Left cardiac atrium (tissue), 4 donors: Measurements from ENCODE around the gene LRRK1. TPM values are rescaled to one million over a fixed set of nuclear protein-coding genes. Genes with fewer than 3 reads are reported as not detected.

Source experiments
- ATAC-seq, 2 donors: fragments of 200-7000 bp; cut with Tn5 transposase; one replicate each; pipeline ENCODE4 v1.9.1; 2020; ENCODE audit warnings: mild to moderate bottlenecking in 2 of 2, moderate library complexity in 2 of 2
- DNase-seq: peaks from one replicate; pipeline ENCODE4 v3.0.0-alpha.2; 2020
- intact Hi-C, 2 donors: fragments of 100-400 bp; cut with DNase I; formaldehyde crosslinking; loops; one replicate each; pipeline versions ENCODE4 v1.14.1 to v1.15.1; 2022 to 2023
- total RNA-seq, 2 donors: library from RNA; stranded (reverse); fragmentation: NEBNext Ultra II Directional; extraction: Animal tissue kit (Norgen Biotek cat#: 25700); gene quantifications; one replicate each; pipeline ENCODE4 v1.2.1, GENCODE V29; 2021
- donor health status: DM: no; HTN: yes; CAD: no.
- donor health status: DM: no; HTN: yes; CAD: no; lungs with severe emphysema.
- donor health status: DM: yes; HTN: yes; CAD: no.
- donor health status: Dilated cardiomyopathy.

Gene LRRK1
- total RNA-seq, 2 donors from 2014 or later = 5.2 to 9.1 TPM

DNA sequence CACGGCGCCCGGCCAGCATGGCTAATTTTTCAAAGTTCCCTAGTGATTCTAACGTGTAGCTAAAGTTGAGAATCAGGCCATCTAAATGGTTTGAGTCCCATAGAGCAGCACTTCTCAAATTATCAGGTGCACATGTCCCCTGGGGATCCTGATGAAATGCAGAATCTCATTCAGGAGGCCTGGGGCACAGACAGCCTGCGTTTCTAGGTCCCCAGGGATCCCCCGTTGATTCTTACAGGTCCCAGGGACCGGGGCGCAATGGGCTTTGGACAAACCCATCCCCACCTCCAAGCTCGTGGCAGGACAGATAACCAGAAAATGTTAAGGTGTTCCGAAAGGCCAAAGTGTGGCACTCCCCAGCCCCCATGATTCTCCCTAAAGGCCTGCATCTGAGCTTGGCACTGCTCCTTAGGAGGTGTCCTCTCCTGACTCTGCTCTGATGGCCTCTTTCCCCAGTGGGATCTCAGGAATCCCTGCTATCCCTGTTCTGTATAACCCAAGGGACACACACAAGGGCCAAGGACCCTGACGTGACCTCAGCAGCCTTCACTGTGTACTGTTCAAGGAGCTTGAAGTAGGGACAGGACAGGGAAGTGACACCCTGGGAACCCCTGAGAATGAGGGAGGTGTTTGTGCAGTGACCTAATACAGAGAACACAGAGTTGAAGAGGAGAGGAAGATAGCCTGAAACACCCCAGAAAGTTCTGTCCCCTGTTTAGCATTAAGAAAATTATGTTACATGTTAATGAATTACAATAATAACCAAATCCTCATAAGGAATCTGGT is 8.0 kb downstream of the LRRK1 start:
- intact Hi-C loops = no loop called here
- ATAC-seq = no peak

DNA sequence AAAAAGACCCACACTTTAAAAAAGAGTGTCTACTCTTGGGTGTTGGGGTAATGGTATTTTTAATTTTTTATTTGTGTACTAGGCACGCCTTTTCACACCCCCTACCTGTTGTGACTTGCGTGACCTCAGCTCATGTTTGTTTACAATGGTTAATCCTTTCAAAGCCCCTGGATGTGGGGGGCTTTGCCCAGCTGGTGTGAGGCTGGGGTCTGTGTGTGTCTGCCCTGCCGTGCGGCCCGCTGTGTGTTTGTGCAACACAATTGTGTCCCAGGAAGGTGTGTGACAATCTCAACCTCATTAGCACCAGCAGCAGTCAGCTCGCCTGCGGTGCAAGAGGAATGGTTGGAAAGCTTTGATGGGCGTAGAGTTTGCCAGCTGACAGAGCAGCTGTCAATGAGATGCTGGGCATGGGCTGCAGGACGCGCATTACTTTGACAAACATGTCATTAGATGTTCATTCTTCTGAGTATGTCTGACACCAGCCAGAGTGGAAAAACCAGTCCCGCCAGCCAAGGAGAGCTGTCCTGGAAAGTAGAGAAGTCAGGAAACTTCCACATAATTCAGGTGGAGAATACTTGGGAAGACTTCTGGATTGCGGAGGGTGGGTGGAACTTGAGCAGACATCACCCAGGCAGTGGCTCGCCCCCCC is 9.6 kb downstream of the LRRK1 start:
- intact Hi-C loops = no loop called here
- ATAC-seq (no peak), DNase-seq (no peak)

More for the DNA sequence above, 8.0 kb downstream of the LRRK1 start:
- no peak for DNase-seq

DNA sequence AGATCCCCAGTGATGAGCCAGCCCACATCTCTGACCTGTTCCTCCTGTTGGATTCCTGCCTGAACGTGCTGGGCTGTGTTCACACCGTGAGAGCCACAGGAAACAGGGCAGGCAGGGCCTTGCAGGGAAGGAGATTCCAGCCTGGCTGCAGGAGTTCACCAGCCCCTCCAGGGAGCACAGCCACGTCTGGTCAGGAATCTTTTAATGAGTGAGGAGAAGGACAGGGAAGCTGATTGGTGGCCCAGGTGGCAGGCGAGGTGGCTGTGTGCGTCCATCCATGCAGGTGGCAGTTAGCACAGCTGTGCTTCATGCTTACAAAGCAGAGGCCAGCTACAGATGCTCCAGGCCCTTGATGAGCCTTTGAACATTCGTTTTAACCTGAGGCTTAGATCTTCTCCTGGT is 10.5 kb downstream of the LRRK1 start:
- intact Hi-C loops = loop anchor here in 1 of 2 donors (10.0 kb wide), 2 partner anchors 55 to 335 kb away; partner anchors contain the start of gene ALDH1A3
- DNase-seq (no peak), ATAC-seq (no peak)

DNA sequence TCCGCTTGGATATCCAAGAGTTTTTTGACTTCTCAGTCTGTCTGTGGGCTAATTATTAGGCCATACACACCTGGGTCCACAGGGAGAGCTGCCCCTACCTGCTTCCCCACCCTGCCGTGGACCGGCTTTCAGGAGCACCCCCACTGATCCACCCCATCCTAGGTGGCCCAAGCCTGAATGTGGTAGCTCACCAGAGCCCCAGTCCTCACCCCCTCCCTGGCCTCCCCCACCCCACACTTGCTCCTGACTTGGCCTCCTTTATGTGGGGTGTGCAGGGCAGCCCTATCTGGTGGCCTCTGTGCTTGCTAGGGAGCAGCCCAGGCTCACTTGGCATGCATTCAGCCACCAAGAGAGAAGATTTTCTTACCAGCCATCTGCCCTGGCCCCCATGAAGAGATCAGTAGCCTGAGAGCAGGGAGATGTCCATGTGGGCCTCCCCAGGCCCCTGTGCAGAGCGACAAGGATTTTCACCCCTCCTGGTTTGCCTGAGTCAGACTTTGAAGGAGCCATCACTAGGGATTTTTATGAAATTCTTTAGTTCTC is 11.2 kb downstream of the LRRK1 start:
- ATAC-seq = no peak
- intact Hi-C loops = loop anchor here in 1 of 2 donors (10.0 kb wide), 2 partner anchors 56 to 334 kb away; partner anchors contain the start of gene ALDH1A3

DNA sequence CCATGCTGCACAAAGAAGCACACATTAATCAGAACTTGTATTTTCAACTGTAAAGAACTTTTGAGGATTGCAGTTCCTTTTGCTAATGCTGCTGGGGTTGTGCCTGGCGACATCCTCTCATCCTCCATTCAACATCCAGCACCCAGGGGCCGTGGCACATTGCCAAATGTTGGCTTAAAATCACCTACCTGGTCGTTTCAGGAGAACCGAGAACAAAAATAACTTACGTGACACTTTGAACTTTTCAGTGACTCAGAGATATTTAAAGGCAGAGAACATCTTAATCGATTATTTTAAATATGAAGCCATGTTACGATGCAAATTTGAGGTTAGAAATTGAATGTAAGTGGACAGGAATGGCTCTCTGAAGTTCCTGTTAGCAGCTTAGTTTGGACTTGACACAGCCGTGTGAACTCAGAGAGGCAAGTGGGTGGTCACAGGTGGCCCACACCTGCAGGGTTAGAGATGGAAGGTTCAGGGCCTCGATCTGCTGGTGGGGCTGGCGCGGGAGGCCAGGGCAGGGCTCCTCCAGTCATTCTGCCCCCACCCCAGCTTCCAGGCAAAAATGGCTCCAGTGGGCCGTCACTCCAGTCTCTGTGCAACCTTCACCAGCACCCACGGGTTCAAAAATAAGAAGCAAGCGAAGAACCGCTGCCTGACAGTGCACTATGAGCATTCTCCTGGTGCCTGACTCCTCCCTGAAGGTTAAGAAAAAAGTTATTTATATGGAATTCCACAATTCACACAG is 12.2 kb downstream of the LRRK1 start:
- intact Hi-C loops = loop anchor here in 1 of 2 donors (10.0 kb wide), 2 partner anchors 57 to 333 kb away; partner anchors contain the start of gene ALDH1A3
- no peak for DNase-seq
- no peak for ATAC-seq

More for the DNA sequence above, 11.2 kb downstream of the LRRK1 start:
- no peak for DNase-seq

DNA sequence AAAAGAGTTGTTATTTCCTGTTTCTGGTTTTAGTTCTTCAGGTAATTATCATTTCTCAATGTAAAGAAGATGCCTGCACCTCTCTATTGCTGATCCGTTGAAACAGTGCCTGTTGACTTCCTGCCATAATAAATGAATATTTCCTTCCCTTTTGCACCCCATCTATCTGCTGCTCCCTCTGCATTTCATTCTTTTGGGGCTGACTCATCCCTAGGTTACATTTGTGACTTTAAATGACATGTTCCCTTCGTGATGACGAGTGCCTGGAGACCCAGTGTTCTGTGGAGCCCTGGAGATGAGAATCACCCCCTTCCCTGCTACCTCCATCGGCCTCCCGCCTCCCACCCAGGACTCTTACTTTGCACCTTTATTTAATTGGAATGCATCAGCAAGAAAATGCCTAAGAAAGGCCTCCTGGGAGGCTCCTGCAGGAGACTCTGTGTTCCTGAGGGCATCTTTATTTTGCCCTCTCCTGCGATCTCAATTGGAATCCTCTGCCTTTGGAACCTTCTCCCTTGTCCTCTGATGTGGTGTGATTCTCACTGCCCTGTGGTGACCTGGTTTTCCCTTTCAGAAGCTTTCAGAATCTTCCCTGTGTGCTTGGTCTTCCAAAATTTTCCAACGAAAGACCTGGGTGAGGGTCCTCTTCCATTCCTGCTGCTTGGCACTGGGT is 13.7 kb downstream of the LRRK1 start:
- DNase-seq = no peak
- ATAC-seq = no peak
- intact Hi-C loops = loop anchor here in 1 of 2 donors (10.0 kb wide), 2 partner anchors 58 to 332 kb away; partner anchors contain the start of gene ALDH1A3

DNA sequence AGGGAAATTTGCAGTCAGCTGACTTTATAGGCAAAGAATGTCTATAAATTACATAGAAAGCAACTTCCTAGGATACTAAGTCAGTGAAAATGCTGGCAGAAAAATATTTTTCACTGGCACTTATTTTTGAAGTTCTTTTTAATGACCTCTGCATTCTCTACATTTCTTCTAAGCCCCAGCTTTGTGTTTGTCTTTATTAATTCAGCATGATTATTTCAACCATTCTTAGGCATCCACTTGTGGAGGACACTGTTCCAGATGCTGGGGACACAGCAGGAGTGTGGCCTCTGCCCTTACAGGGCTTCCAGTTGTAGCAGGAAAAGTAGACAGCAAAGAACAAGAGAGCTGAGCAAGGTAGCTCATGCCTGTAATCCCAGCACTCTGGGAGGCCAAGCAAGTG is 15.0 kb downstream of the LRRK1 start:
- intact Hi-C loops = loop anchor here in 1 of 2 donors (10.0 kb wide), 2 partner anchors 59 to 331 kb away; partner anchors contain the start of gene ALDH1A3
- DNase-seq (no peak), ATAC-seq (no peak)

DNA sequence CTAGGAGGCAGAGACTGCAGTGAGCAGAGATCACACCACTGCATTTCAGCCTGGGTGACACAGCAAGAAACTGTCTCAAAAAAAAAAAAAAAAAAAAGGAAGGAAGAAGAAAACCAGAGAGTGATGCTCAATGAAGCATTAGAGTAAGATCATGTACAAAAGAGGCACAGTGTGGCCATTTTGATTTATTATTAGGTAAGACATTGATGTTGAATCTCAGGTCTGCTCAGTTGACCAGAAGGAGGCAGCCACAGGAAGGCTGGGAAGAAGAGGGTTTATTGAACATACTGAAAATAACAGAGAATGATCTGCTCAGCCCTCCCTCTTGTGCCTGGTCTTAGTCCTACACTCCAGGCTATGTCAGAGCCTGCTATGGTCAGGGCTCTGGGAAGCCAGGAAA is 15.6 kb downstream of the LRRK1 start:
- intact Hi-C loops = loop anchor here in 1 of 2 donors (10.0 kb wide), 2 partner anchors 60 to 330 kb away; partner anchors contain the start of gene ALDH1A3
- DNase-seq (no peak), ATAC-seq (no peak)

DNA sequence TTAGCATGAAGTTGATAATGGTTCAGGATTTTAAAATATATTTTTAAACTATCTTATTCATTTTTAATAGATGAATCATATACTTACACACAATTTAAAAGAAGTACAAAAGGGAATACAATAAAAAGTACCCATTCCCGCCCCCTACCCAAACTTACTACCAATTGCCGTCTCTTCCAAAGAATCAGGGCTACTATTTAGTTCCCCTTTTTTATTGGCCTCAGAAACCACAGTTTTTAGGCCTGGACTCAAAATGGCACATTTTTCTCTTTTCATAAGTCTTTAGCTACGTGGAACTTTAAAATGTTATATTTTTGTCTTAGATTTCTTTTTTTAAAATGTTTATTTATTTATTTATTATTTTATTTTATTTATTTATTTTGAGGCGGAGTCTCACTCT is 18.0 kb downstream of the LRRK1 start:
- no peak for DNase-seq

DNA sequence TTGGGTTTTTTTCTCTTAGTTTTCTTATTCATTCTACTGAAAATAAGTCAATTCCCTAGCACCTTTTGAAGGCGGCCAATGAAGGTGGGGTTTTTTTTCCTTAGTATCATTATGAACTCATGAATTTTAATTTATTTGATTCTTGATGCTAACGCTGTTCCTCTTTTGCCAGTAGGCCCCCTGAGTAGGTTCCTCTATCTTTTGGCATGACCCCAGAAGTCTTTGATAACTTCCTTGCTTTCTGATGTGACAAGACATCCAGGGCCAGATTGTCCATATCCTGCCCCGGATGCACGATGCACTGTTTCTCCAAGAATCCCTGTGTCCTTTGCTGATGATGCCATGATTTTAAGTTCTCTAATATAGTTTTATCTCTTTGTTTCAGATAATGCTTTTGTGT is 20.6 kb downstream of the LRRK1 start:
- intact Hi-C loops = loop anchor here in 1 of 2 donors (10.0 kb wide), 2 partner anchors 65 to 325 kb away; partner anchors contain the start of gene ALDH1A3
- no peak for DNase-seq
- no peak for ATAC-seq

More for the DNA sequence above, 18.0 kb downstream of the LRRK1 start:
- intact Hi-C loops = loop anchor here in 1 of 2 donors (10.0 kb wide), 2 partner anchors 62 to 328 kb away; partner anchors contain the start of gene ALDH1A3
- ATAC-seq = no peak

DNA sequence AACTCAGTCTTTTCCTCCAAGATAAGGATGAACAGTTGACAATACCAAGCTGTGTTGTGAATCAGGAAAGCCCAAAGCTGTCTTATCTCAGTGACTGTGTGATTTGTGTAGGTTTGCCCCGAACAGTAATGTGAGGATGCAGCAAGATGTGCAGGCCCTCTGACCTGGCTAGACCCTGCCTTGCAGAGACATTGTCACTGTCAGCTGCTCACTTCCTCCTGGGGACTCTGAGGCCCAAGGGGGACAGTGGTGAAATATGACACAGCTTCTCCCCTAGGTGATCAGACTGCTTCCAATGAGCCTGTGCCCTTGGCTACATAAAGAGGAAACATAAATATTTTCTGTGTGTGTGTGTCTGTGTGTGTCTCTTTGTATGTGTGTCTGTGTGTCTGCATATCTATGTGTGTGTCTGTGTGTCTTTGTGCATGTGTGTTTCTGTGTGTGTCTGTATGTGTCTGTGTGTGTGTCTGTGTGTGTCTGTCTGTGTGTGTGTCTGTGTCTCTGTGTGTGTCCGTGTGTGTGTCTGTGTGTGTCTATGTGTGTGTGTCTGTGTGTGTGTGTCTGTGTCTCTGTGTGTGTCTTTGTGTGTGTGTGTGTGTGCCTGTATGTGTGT is 21.7 kb downstream of the LRRK1 start:
- intact Hi-C loops = no loop called here
- DNase-seq (no peak), ATAC-seq (peak in 1 of 2 donors; percentile 54)

DNA sequence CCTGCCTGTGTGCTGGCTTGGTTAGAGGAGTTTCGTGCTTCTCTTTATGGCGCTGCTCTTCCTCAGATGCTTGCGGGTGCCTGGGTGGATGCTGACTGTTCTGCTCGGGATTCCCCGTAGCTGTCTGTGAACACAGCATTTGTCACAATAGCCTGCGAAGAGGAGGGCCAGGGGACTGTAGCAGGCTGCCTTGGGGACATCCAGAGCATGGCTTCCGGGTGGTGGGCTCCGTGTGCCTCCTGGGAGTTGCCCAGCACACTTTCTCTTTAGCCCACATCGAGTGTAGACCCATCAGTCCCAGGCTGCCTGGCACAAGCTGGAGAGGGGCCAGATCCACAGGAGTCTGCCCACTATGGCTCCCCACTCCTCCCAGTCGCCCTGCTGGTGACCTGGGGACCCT is 22.4 kb downstream of the LRRK1 start:
- no peak for DNase-seq
- intact Hi-C loops = no loop called here
- ATAC-seq = no peak

DNA sequence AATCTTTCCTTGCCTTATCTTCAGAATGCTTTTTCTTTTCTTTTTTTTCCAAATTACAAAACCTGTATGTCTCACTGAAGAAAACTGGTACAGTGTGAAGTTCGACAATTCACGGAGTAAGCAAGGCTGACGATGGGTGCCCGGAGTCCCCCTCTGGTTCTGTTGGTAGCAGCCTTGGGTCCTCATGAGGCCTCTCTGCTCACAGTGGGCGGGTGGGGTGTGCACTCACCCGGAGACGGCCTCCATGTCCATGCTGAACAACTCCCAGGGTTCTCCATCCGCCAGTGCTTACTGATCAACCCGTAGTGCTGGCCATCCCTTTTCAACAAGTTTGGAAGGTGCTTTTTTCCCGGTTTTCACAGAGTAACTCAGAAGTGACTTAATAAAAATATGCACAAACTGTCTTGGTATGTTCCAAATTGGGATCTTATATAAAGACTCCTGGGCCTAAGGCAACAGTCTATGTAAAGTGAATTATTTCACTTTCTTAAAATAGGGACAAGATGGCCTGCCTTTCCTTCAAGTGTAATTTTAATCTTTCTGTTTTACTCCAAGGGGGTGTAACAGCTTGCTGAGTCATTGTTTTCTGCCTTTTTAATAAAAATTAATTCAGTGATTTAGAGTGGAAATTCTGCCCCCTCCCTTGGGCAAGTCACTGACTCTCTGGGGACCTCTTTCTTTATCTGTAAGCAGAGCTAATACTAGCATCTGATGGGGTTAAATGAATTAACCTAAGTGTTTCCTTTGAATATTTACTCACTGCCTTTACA is 23.7 kb downstream of the LRRK1 start:
- ATAC-seq (no peak), DNase-seq (no peak)
- intact Hi-C loops = no loop called here

DNA sequence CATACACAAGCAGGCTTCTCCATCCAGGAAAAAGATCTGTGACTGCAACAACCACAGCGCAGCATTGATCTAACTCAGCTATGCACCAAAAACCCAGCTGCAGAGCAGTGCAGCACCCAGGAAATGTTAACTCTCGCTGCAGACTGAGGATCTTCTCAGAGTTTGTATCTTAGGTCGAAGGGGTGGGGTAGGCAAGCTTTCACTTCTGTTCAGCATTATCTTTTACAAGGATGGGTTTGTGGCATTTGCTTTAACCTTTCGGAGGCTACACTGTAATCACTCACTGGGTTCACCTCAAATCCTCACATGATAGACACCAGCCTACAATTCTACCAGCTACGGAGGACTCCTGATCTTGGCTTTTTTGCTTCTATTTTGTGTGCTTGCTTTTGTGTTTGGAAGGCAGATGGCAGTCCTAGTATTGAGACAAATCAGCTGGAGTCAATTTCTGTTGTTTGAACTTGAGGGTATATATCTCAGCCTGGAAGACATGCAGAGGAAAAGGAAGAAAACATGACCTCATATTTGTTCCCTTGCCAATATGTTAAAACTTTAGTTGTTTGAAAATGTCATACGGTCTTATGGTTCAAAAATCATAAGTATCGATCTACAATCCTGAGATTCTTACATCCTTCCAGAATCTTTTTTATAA is 25.2 kb downstream of the LRRK1 start:
- intact Hi-C loops = no loop called here
- no peak for ATAC-seq
- no peak for DNase-seq

DNA sequence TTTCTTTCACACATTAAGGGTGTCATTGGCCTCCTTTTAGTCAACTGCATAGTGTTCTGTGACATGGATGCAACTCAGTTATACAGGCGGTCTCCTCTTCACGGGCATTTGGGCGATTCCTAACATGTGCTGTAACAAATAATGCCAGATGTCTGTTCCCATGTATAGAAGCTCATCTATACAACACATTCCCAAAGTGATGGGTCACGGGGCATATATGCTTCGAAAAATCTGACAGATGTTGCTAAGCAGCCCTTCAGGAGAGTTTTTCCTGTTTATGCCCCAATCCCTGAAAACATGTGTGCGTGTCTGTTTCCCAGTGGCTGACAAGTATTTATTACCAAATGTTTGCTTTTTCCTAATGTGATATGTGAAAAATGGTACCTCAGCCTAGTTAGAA is 25.8 kb downstream of the LRRK1 start:
- intact Hi-C loops = no loop called here
- ATAC-seq = no peak
- DNase-seq = no peak

DNA sequence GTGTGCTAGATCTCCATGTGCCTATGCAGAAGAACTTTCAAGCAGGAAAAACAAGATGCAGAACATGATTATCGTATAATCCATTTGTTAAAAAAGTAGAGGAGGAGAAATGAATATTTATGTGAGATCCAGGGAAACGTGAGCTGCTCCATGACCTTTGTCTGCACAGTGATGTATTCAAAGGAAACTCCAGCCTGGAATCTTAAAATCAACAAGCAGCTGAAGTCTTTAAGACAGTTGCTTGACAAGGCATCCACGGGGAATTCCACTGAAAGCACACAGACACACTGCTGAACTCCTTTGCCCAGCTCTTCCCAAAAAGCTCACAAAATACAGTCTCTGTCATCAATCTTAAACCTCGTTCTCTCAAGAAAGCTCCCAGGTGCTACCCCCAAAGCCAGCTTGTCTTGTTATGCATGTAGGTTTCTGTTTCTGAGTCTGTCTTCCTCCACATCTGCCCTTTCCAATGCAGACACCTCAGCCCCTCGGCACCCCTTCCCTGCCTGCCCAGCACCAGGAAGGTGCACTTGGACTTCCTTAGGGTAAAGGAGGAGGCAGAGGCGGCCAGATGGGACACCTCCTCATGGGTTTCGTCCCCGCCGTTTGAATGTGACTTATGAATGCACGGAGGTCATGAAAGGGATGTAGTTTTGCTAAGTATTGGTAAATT is 28.7 kb downstream of the LRRK1 start:
- intact Hi-C loops = no loop called here
- no peak for ATAC-seq

More for the DNA sequence above, 28.7 kb downstream of the LRRK1 start:
- DNase-seq = no peak
